Measurements from ENCODE around the gene CNGB1. TPM values are rescaled to one million over a fixed set of nuclear protein-coding genes. Genes with fewer than 3 reads are reported as not detected.
"Not testable (repeated sequence)": the region's sequence is repeated elsewhere in the genome, so short reads cannot be mapped to it uniquely, and the experiment has no call there.

Gene CNGB1
- total RNA-seq, 1 experiment from 2014 or later, result not detected

DNA sequence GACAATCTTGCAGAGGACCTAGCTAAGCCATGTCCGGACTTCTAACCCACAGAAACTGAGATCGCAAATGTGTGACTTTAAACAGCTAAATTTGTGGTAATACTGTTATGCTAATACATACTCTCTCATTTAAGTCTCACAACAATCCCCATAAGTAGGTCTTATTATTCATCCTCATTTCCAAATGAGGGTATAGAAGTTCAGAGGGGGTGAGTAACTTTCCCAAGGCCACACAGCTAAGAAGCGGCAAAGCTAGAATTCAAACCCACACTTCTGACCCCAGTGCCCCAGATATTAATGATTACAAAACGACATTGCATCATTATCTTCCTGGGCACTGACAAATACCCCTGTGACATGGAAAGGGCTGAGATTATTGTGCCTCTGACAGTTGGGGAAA lies 81.4 kb downstream of the CNGB1 start:
- DNase-seq (ENCODE audit: low read depth), result no peak

GRCh38 chr16:57889111-57889510 lies 81.8 kb downstream of the CNGB1 start:
- no peak for DNase-seq (ENCODE audit: low read depth)

DNA sequence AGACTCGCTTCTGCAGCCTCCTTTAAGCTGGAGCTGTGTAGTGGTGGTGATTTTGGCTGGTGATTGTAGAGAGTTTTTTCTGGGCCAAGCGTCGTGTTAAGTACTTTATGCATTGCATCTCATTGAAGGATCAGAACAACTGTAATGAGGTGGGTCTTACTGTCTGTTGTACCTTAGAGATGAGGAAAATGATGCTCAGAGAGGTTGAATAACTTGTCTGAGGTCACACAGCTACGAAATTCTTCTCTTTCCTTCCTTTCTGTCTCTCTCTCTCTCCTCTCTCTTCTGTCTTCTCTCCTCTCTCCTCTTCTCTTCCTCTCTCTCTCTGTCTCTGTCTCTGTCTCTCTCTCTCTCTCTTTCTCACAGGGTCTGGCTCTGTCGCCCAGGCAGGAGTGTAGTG lies 82.8 kb downstream of the CNGB1 start:
- no peak for DNase-seq (ENCODE audit: low read depth)

GRCh38 chr16:57887711-57888110 lies 83.2 kb downstream of the CNGB1 start:
- DNase-seq (ENCODE audit: low read depth), result no peak

DNA sequence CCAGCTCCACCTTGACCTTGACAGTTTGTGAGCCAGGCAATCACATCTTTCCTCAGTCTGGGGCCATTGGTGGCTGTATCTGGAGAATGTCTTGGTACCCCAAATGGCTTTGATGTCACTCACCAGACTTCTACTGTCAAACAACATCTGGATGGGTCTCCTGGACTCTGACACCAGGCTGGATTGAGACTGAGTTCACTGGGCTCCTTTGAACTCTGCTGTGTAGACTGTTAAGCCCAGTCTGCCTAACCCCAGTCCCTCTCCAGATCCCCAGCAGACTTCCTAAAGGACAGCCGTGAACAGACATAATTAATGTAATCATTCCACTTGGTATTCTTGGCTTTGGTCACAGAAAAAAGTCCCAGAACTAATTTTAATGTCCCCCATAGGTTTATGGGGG lies 84.5 kb downstream of the CNGB1 start:
- no peak for DNase-seq (ENCODE audit: low read depth)

GRCh38 chr16:57884655-57885133 lies 86.2 kb downstream of the CNGB1 start:
- DNase-seq (ENCODE audit: low read depth), result no peak

GRCh38 chr16:57883953-57884654 lies 86.8 kb downstream of the CNGB1 start:
- no peak for DNase-seq (ENCODE audit: low read depth)

DNA sequence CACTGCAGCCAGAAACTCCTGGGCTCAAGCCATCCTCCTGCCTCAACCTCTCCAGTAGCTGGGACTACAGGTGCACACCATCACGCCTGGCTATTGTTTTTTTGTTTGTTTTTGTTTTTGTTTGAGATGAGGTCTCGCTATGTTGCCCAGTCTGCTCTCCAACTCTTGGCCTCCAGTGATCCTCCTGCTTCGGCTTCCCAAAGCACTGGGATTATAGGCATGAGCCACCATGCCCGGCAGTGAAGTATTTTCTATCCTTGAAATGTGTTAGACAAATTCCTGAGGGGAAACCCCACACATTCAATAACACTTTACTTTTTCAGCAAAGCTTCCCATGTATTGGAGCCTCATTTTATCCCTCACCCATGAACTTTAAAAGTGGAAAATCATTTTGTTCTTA lies 87.4 kb downstream of the CNGB1 start:
- DNase-seq (ENCODE audit: low read depth), result no peak

- peak; percentile 34 for DNase-seq (ENCODE audit: low read depth)
Measured at GRCh38 chr16:57882792-57883191, 88.1 kb downstream of the CNGB1 start.

GRCh38 chr16:57882206-57882605 lies 88.7 kb downstream of the CNGB1 start:
- no peak for DNase-seq (ENCODE audit: low read depth)

DNA sequence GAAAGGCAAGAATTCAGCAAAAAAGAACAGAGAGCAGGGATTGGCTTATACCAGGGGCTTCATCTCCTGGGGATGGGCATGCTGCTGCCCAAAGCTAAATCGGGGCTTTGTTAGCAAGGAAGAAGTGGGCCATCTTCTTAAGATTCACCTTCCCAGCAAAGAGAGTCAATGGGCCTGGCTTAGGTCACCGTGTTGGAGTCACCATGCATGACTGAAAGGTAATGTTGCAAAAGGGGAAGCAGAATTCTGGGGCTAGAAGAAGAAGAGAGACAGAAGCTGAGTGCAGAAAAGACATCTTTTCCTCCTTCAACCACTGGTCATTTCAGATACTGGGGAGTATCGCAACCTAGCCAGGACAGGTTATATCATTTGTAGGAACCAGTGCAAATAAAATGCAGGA lies 92.3 kb downstream of the CNGB1 start:
- DNase-seq (ENCODE audit: low read depth), result no peak

DNA sequence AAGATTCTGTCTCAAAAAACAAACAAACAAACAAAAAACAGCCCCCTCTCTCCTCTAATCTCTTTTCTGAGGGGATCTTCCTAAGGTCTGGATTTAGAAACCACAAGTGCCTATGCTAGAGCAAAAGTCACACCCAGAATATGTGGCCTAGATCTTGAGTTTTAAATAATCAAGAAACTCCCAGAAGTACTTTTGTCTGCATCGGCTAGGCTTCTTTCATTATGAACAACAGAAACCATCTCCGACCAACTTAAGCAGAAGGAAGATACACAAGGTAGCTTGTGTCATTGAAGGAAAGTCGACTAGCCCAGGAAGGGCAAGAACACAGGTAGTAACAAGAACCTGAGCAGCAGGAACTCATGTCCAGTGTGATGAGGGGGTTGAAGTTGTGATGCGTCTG lies 94.7 kb downstream of the CNGB1 start:
- DNase-seq (ENCODE audit: low read depth), result no peak

GRCh38 chr16:57875347-57875746 lies 95.6 kb downstream of the CNGB1 start:
- no peak for DNase-seq (ENCODE audit: low read depth)

DNA sequence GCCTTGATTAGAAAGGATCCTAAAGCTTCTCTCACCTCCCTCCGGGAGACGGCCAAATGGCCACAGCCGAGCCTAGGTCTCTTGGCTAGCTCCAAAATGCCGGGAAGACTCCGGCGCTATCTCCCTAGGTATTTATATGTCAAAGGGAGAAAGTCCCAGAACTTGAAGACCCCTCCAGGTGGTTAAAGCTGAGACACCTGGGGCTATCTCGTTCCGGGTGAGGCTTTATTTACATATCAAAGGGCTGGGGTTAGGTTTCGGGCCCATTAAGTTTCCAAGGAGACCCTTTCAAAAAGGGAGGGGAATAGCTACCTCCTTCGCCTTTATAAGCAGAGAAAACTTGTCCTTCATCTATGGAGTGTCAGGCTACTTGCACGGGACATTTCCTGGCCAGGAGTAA lies 97.7 kb downstream of the CNGB1 start:
- DNase-seq (ENCODE audit: low read depth), result no peak

- DNase-seq (ENCODE audit: low read depth), result not testable (repeated sequence)
Measured at GRCh38 chr16:57872764-57873163, 98.2 kb downstream of the CNGB1 start.

- peak; percentile 81 for DNase-seq (ENCODE audit: low read depth)
Measured at GRCh38 chr16:57871456-57871855, 99.5 kb downstream of the CNGB1 start.

DNA sequence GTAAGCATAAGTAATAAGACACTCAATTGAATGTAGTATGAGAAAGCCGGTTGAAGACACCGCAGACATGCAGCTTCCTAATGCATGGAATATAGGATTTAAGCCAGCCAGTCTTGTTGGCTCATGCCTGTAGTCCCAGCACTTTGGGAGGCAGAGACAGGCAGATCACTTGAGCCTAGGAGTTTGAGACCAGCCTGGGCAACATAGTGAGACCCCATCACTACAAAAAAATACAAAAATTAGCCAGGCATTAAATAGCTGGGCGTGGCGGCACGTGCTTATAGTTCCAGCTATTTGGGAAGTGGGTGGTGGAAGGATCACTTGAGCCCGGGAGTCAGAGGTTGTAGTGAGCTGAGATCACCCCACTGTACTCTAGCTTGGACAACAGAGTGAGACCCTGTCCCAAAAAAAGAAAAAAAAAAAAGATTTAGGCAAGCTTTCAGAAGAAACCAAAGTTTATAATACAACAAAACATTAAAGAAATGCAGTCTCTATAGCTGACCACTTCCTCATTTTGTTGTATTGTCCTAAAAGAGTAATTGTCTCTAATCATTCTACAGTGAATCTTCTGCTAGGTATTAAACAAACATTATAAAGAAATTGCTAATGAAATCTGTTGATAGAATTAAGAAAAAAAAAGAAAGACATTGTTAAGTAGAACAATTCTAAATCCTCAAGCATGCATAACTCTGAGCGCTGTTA lies 100.0 kb downstream of the CNGB1 start:
- no peak for DNase-seq (ENCODE audit: low read depth)

- no peak for DNase-seq (ENCODE audit: low read depth)
Measured at GRCh38 chr16:57868913-57869520, 101.9 kb downstream of the CNGB1 start.

DNA sequence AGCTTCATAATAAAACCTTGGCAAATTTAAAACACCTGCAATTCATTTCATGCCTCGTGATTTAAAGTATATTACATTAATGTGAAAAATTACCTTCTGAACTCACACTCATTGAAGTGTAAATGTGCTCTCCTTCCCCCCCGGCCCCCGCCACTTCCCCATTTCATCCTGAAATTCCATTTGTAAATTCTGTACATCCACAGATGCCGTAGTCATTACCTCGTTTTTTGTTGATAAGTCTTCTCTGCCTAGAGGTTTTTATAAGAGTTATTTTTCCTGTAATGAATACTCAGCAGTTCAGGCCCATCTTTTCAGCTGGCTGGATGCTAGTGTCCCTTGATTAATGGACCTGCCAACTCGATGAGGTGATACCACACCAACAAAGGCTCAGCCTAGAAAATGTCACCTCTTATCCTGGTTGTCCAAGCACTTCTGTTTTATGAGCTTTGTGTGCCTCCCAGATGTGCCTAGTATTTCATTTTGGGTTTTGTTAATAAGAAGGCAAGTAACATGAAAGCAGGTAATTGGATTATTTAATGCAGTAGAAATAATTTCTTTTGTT lies 103.8 kb downstream of the CNGB1 start:
- DNase-seq (ENCODE audit: low read depth), result no peak

- DNase-seq (ENCODE audit: low read depth), result no peak
Measured at GRCh38 chr16:57866529-57866918, 104.4 kb downstream of the CNGB1 start.

GRCh38 chr16:57865746-57866528 lies 105.0 kb downstream of the CNGB1 start:
- no peak for DNase-seq (ENCODE audit: low read depth)

All from LHCN-M2 (cell line).